Measurements from ENCODE around the gene COL27A1. TPM values are rescaled to one million over a fixed set of nuclear protein-coding genes. Genes with fewer than 3 reads are reported as not detected.

Gene COL27A1
- total RNA-seq, 4 donors from 2014 or later = 2.1 to 9.0 (median 3.8) TPM

GRCh38 chr9:114236391-114237138 lies 81.2 kb downstream of the COL27A1 start:
- in situ Hi-C loops (cut with MboI; ENCODE audit: low pct_ligation_motif_present in 1 of 4, low pct_unique_long_range_greater_than_20kb in 1 of 4, low sequenced_read_pairs in 3 of 4) = no loop called here

GRCh38 chr9:114237247-114237646 lies 81.9 kb downstream of the COL27A1 start:
- intact Hi-C loops (cut with DNase I; ENCODE audit: low total_unique reads) = no loop called here
- Histone ChIP-seq H3K4me3 (no peak overlapping the region), H3K27me3 (no peaks in the 10 kb centered on the region), H3K9me3 (no peaks in the 10 kb centered on the region), H3K27ac (no peak overlapping the region), H3K36me3 (no peaks in the 10 kb centered on the region), H3K4me1 (no peaks in the 10 kb centered on the region)
- 80 to 85% methylated on average over 2 to 5 of the region's 5 CpGs for WGBS, 2 donors (ENCODE audit: low coverage in 1 of 2)
- DNase-seq = no peak
- in situ Hi-C loops (cut with MboI; ENCODE audit: low pct_ligation_motif_present in 1 of 4, low pct_unique_long_range_greater_than_20kb in 1 of 4, low sequenced_read_pairs in 3 of 4) = no loop called here
- no peak for TF ChIP-seq POLR2A (IDR thresholded peaks at IDR 0.05)
- TF ChIP-seq POLR2AphosphoS5 (IDR thresholded peaks at IDR 0.05) = no peak
- TF ChIP-seq CTCF (IDR thresholded peaks at IDR 0.05) = no peak
- no peak for TF ChIP-seq EP300 (IDR thresholded peaks at IDR 0.05; ENCODE audit: low read depth)

More at GRCh38 chr9:114236391-114237138, 81.2 kb downstream of the COL27A1 start:
- DNase-seq = no peak
- H3K27me3 ChIP-seq = no peaks in the 10 kb centered on the region
- no peak overlapping the region for H3K4me3 ChIP-seq
- no peaks in the 10 kb centered on the region for H3K9me3 ChIP-seq
- TF ChIP-seq POLR2AphosphoS5 (IDR thresholded peaks at IDR 0.05) = no peak
- no peak for TF ChIP-seq POLR2A (IDR thresholded peaks at IDR 0.05)
- no peak for TF ChIP-seq CTCF (IDR thresholded peaks at IDR 0.05)
- no peak for TF ChIP-seq EP300 (IDR thresholded peaks at IDR 0.05; ENCODE audit: low read depth)
- H3K4me1 ChIP-seq = no peaks in the 10 kb centered on the region
- H3K27ac ChIP-seq = no peak overlapping the region
- H3K36me3 ChIP-seq = no peaks in the 10 kb centered on the region
- 69% methylated on average over 12 of the region's 12 CpGs; no CpG with 5 or more reads in 1 of the 2 donors for WGBS, 2 donors (ENCODE audit: low coverage in 1 of 2)
- intact Hi-C loops (cut with DNase I; ENCODE audit: low total_unique reads) = no loop called here

GRCh38 chr9:114237781-114238180 lies 82.4 kb downstream of the COL27A1 start:
- DNase-seq = no peak
- H3K27me3 ChIP-seq = no peaks in the 10 kb centered on the region
- H3K4me3 ChIP-seq = no peak overlapping the region
- in situ Hi-C loops (cut with MboI; ENCODE audit: low pct_ligation_motif_present in 1 of 4, low pct_unique_long_range_greater_than_20kb in 1 of 4, low sequenced_read_pairs in 3 of 4) (no loop called here), intact Hi-C loops (cut with DNase I; ENCODE audit: low total_unique reads) (no loop called here)
- TF ChIP-seq POLR2AphosphoS5 (IDR thresholded peaks at IDR 0.05) (no peak), POLR2A (IDR thresholded peaks at IDR 0.05) (no peak), EP300 (IDR thresholded peaks at IDR 0.05; ENCODE audit: low read depth) (no peak), CTCF (IDR thresholded peaks at IDR 0.05) (no peak)
- 73 to 88% methylated on average over 1 to 5 of the region's 5 CpGs for WGBS, 2 donors (ENCODE audit: low coverage in 1 of 2)
- no peaks in the 10 kb centered on the region for H3K4me1 ChIP-seq
- H3K9me3 ChIP-seq = no peaks in the 10 kb centered on the region
- H3K27ac ChIP-seq = no peak overlapping the region
- H3K36me3 ChIP-seq = no peaks in the 10 kb centered on the region

- Histone ChIP-seq H3K27me3 (no peaks in the 10 kb centered on the region), H3K9me3 (no peaks in the 10 kb centered on the region), H3K4me1 (no peaks in the 10 kb centered on the region), H3K4me3 (no peak overlapping the region), H3K36me3 (no peaks in the 10 kb centered on the region), H3K27ac (no peak overlapping the region)
- WGBS, 2 donors (ENCODE audit: low coverage in 1 of 2) = 71 to 78% methylated on average over 4 to 8 of the region's 8 CpGs
- in situ Hi-C loops (cut with MboI; ENCODE audit: low pct_ligation_motif_present in 1 of 4, low pct_unique_long_range_greater_than_20kb in 1 of 4, low sequenced_read_pairs in 3 of 4) = no loop called here
- DNase-seq = no peak
- intact Hi-C loops (cut with DNase I; ENCODE audit: low total_unique reads) = no loop called here
- TF ChIP-seq POLR2A (IDR thresholded peaks at IDR 0.05) (no peak), EP300 (IDR thresholded peaks at IDR 0.05; ENCODE audit: low read depth) (no peak), POLR2AphosphoS5 (IDR thresholded peaks at IDR 0.05) (no peak), CTCF (IDR thresholded peaks at IDR 0.05) (no peak)
These were observed 83.1 kb downstream of the COL27A1 start for GRCh38 chr9:114238472-114238871.

All from transverse colon (tissue), 4 donors.